ENCODE data around the gene C1orf232. TPM values are rescaled to one million over a fixed set of nuclear protein-coding genes. Genes with fewer than 3 reads are reported as not detected.

C1orf232 gene
- total RNA-seq, 4 donors from 2014 or later, result not detected

DNA sequence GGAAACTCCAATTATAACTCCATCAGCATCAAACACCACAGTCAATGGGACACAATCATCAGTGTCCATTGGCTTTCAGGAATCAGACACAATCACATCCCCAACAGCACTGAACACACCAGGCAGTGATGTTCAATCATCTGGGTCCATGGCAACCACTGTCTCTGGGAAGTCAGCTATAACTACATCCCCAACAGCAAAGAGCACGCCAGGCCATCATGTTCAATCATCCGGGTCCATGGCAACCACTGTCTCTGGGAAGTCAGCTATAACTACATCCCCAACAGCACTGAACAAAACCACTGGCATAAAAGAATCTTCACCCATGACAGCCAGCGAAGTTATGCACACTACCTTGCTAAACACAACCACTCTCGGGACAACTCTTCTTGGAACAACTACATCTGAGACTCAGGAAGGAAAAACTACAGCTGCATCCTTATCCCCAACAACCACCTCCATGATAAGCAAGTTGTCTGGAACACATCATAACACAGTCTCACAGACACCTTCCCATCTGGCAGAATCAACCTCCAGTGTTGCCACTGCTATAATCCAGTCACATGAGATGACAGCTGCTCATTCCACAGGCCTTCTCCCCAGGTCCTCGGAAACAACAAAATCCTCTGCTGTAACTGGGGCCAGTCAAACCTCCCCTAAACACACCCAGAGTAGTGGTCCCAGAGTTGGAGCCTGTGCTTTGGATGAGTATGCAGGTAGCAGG lies 41.5 kb upstream of the C1orf232 start:
- Histone ChIP-seq H3K4me1 (no peaks in the 10 kb centered on the region), H3K9me3 (no peaks in the 10 kb centered on the region), H3K27me3 (no peaks in the 10 kb centered on the region), H3K27ac (no peak overlapping the region), H3K36me3 (no peaks in the 10 kb centered on the region), H3K4me3 (no peak overlapping the region)
- TF ChIP-seq POLR2AphosphoS5 (IDR thresholded peaks at IDR 0.05) (no peak), EP300 (IDR thresholded peaks at IDR 0.05; ENCODE audit: low read depth) (no peak), POLR2A (IDR thresholded peaks at IDR 0.05) (no peak)
- TF ChIP-seq, protein P1, sequence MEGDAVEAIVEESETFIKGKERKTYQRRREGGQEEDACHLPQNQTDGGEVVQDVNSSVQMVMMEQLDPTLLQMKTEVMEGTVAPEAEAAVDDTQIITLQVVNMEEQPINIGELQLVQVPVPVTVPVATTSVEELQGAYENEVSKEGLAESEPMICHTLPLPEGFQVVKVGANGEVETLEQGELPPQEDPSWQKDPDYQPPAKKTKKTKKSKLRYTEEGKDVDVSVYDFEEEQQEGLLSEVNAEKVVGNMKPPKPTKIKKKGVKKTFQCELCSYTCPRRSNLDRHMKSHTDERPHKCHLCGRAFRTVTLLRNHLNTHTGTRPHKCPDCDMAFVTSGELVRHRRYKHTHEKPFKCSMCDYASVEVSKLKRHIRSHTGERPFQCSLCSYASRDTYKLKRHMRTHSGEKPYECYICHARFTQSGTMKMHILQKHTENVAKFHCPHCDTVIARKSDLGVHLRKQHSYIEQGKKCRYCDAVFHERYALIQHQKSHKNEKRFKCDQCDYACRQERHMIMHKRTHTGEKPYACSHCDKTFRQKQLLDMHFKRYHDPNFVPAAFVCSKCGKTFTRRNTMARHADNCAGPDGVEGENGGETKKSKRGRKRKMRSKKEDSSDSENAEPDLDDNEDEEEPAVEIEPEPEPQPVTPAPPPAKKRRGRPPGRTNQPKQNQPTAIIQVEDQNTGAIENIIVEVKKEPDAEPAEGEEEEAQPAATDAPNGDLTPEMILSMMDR (IDR thresholded peaks at IDR 0.05), result no peak
- intact Hi-C loops (cut with DNase I; ENCODE audit: low total_unique reads), result no loop called here
- no peak for DNase-seq
- in situ Hi-C loops (cut with MboI; ENCODE audit: low pct_ligation_motif_present in 1 of 4, low pct_unique_long_range_greater_than_20kb in 1 of 4, low sequenced_read_pairs in 3 of 4), result no loop called here
- WGBS, 2 donors (ENCODE audit: low coverage in 1 of 2), result 82% methylated on average over 5 of the region's 5 CpGs; no CpG with 5 or more reads in 1 of the 2 donors

DNA sequence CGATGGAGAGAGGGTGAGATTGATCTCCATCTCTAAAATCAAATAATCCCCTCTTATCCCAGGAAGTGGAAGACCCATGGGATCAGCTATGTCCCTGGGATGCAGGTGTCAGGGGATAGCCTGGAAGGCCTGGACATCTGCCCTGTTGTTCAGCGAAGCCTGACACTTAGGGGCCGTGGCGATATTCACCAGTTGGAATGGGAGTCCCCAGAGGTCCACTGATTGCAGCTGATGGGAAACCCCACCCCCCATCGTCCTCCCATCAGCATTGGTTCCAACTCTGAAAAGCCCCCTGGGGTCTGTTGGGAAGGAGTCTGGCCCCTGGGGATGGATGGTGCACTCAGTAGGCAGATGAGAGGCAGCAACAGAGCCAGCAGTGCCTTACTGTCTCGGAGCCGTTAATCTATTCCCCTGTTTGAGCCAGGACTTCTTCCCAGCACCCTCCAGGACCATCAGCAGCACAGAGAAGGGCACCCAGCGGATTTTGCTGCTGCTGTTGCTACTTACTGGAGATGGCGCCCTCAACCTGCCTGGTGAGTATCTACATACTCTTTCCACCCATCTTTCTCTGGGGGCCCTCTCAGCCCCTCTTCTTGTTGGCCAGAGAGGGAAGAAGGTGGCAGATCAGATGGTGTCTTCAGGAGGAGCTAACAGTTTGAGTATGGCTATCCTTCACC lies 35.0 kb upstream of the C1orf232 start:
- TF ChIP-seq, protein P1 (IDR thresholded peaks at IDR 0.05), result no peak
- TF ChIP-seq POLR2A (IDR thresholded peaks at IDR 0.05) (no peak), EP300 (IDR thresholded peaks at IDR 0.05; ENCODE audit: low read depth) (no peak), POLR2AphosphoS5 (IDR thresholded peaks at IDR 0.05) (no peak)
- Histone ChIP-seq H3K36me3 (no peaks in the 10 kb centered on the region), H3K27ac (no peak overlapping the region), H3K27me3 (no peaks in the 10 kb centered on the region), H3K4me1 (no peaks in the 10 kb centered on the region), H3K4me3 (no peak overlapping the region), H3K9me3 (no peaks in the 10 kb centered on the region)
- in situ Hi-C loops (cut with MboI; ENCODE audit: low pct_ligation_motif_present in 1 of 4, low pct_unique_long_range_greater_than_20kb in 1 of 4, low sequenced_read_pairs in 3 of 4), result no loop called here
- DNase-seq, result no peak
- 75% methylated on average over 9 of the region's 9 CpGs; no CpG with 5 or more reads in 1 of the 2 donors for WGBS, 2 donors (ENCODE audit: low coverage in 1 of 2)
- intact Hi-C loops (cut with DNase I; ENCODE audit: low total_unique reads), result loop anchor here (5.0 kb wide), 1 partner anchor 1311 kb away; no protein-coding TSS in a partner anchor

- no peak for TF ChIP-seq POLR2A (IDR thresholded peaks at IDR 0.05)
- TF ChIP-seq, protein P1 (IDR thresholded peaks at IDR 0.05), result no peak
- TF ChIP-seq POLR2AphosphoS5 (IDR thresholded peaks at IDR 0.05), result no peak
- TF ChIP-seq EP300 (IDR thresholded peaks at IDR 0.05; ENCODE audit: low read depth), result no peak
- H3K4me3 ChIP-seq, result no peak overlapping the region
- H3K4me1 ChIP-seq, result no peaks in the 10 kb centered on the region
- in situ Hi-C loops (cut with MboI; ENCODE audit: low pct_ligation_motif_present in 1 of 4, low pct_unique_long_range_greater_than_20kb in 1 of 4, low sequenced_read_pairs in 3 of 4) (no loop called here), intact Hi-C loops (cut with DNase I; ENCODE audit: low total_unique reads) (loop anchor here (5.0 kb wide), 1 partner anchor 1308 kb away; no protein-coding TSS in a partner anchor)
- no peak for DNase-seq
- H3K9me3 ChIP-seq, result no peaks in the 10 kb centered on the region
- H3K27ac ChIP-seq, result no peak overlapping the region
- no peaks in the 10 kb centered on the region for H3K36me3 ChIP-seq
- 83 to 93% methylated on average over 2 to 5 of the region's 5 CpGs for WGBS, 2 donors (ENCODE audit: low coverage in 1 of 2)
- no peaks in the 10 kb centered on the region for H3K27me3 ChIP-seq
Measured at GRCh38 chr1:26200413-26200812, 31.6 kb upstream of the C1orf232 start.

GRCh38 chr1:26197813-26198212 lies 29.1 kb upstream of the C1orf232 start:
- no peaks in the 10 kb centered on the region for H3K36me3 ChIP-seq
- no peaks in the 10 kb centered on the region for H3K4me1 ChIP-seq
- TF ChIP-seq POLR2AphosphoS5 (IDR thresholded peaks at IDR 0.05) (no peak), EP300 (IDR thresholded peaks at IDR 0.05; ENCODE audit: low read depth) (no peak), POLR2A (IDR thresholded peaks at IDR 0.05) (no peak)
- TF ChIP-seq, protein P1 (IDR thresholded peaks at IDR 0.05), result no peak
- H3K27ac ChIP-seq, result no peak overlapping the region
- in situ Hi-C loops (cut with MboI; ENCODE audit: low pct_ligation_motif_present in 1 of 4, low pct_unique_long_range_greater_than_20kb in 1 of 4, low sequenced_read_pairs in 3 of 4), result no loop called here
- 88% methylated on average over 11 of the region's 11 CpGs; no CpG with 5 or more reads in 1 of the 2 donors for WGBS, 2 donors (ENCODE audit: low coverage in 1 of 2)
- no peak overlapping the region for H3K4me3 ChIP-seq
- no peak for DNase-seq
- intact Hi-C loops (cut with DNase I; ENCODE audit: low total_unique reads), result no loop called here
- H3K9me3 ChIP-seq, result no peaks in the 10 kb centered on the region
- H3K27me3 ChIP-seq, result no peaks in the 10 kb centered on the region

Data from transverse colon (tissue), 4 donors.